Measurements from ENCODE around the gene MAD1L1.

MAD1L1 gene

DNA sequence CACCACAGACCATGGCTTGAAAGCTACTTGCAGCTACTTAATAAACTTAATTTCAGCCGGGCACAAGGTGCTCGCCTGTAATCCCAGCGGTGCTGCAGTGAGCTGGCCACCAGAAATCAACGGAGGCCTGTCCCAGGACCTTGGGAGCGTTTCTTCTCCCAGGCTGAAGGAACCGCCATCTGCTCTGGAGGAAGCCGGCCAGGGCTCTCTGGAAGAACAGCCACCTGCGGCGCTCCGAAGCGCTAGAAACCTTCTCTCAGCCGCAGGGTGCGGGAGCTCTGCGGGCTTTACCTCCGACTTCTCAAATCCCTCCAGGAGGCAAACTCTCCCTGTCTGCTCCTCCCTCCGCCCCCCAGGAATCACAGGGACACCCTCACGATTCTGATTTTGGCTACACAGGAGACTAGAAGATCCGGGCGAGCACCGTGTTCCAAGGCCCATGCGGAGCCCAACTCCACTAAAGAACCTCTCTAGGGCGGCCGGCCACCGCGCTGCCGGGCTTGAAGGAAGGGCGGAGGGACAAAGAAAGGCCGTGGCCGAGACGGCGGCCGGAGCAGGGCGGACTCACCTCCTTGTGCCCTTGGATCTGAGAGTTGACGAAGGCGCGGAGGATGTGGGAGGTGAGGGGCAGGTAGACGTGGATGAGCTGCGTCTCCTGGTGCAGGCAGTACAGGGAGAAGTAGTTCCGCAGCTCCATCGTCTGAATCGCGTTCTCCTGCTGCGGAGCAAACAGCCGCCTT lies 23.7 kb upstream of the MAD1L1 start:
- H3K27ac ChIP-seq: peak overlapping the region; percentile 6; the same call in 1 of the 2 replicates
- ChIA-PET POLR2A (ENCODE audit: low non-redundant PET) (interaction anchor here (0.6 kb wide), 1 partner anchor 13 kb away, joined by 3 read pairs; no protein-coding TSS in a partner anchor), CTCF (interaction anchor here (0.5 to 0.6 kb wide), 2 partner anchors 318 to 709 kb away, joined by 3 read pairs; no protein-coding TSS in a partner anchor)
- TF ChIP-seq, protein P1, sequence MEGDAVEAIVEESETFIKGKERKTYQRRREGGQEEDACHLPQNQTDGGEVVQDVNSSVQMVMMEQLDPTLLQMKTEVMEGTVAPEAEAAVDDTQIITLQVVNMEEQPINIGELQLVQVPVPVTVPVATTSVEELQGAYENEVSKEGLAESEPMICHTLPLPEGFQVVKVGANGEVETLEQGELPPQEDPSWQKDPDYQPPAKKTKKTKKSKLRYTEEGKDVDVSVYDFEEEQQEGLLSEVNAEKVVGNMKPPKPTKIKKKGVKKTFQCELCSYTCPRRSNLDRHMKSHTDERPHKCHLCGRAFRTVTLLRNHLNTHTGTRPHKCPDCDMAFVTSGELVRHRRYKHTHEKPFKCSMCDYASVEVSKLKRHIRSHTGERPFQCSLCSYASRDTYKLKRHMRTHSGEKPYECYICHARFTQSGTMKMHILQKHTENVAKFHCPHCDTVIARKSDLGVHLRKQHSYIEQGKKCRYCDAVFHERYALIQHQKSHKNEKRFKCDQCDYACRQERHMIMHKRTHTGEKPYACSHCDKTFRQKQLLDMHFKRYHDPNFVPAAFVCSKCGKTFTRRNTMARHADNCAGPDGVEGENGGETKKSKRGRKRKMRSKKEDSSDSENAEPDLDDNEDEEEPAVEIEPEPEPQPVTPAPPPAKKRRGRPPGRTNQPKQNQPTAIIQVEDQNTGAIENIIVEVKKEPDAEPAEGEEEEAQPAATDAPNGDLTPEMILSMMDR (conservative IDR thresholded peaks at IDR 0.05; ENCODE audit: low read depth): no peak
- no peak for DNase-seq (ENCODE audit: low spot score)

DNA sequence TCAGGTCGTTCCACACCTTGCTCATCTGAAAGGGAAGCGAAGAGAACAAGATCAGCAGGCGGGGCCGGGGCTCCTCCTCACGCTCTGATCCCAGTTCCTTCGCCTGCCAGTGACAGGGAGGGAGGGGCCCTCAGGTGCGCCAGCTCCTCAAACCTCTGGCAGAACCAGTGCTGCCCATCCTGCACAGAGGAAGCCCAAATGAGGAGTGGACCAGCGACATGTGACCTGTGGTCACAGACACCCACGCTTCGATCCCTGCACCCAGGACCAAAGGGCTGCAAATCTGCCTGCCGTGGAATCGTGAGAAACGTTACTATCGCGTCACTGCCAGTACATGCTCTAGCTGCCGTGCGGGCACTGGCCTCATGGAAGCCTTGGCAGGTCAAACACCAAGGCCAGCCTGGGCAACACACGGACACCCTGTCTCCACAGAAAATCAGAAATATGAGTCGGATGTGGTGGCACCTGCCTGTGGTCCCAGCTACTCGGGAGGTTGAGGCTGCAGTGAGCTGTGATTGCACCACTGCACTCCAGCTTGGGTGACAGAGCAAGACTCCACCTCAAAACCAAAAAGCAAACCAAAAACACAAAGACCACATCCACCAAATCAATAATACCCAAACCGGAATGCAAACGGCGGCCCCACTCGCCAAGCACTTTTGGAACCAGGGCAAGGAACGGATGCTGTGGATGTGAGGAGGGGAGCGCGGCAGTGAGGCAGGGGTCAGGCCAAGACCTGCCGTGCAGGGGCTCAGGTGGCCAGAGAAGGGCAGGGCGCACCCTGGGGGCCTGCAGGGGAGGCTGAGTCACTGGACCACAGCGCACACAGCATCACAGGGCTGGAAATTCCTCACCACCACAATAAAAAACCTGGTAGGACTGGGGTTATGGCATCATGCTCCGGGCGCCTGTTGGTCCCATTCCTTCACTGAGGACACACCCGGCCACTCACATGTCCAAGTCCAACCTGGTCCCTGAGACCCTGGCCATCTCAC lies 22.7 kb upstream of the MAD1L1 start:
- ChIA-PET POLR2A (ENCODE audit: low non-redundant PET) (no interaction called here), CTCF (interaction anchor here (0.6 kb wide), 1 partner anchor 66 kb away, joined by 3 read pairs; no protein-coding TSS in a partner anchor)
- peak overlapping the region; percentile 6; the same call in 1 of the 2 replicates for H3K27ac ChIP-seq
- TF ChIP-seq, protein P1 (conservative IDR thresholded peaks at IDR 0.05; ENCODE audit: low read depth): no peak
- DNase-seq (ENCODE audit: low spot score): no peak

DNA sequence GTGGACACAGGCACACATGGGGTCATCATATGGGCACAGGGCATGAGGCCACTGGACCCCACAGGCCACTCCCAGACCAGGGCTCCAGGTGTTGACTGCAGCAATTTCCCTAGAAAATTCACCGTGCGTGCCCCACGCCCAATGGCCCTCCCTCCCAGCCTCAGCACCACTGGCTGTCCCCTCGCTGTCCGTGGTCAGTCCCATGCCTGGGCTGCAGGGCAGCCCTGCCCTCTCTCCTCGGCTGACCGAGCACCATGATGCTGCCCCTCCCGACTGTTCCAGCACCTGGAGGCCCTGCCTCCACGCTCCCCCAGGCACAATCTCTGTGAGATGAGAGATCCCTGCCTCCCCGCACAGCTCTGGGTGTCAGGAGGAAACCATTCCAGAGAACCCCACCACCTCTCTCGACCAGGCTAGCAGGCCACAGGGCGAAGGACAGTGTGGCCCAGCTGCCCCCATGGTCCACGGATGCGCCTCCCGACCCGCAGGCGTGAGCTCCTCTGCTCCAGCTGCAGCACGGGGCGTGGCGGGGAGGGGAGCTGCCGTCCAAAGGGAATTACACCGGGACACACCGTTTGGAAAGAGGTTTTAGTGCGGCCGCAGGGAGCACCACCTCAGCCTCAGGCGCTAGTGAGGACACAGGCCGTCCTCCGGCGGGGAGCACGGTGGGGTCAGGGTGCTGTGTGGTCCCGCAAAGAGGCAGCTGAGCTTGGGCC lies 21.8 kb upstream of the MAD1L1 start:
- ChIA-PET CTCF (interaction anchor here (0.6 kb wide), 1 partner anchor 67 kb away, joined by 3 read pairs; no protein-coding TSS in a partner anchor), POLR2A (ENCODE audit: low non-redundant PET) (no interaction called here)
- TF ChIP-seq, protein P1 (conservative IDR thresholded peaks at IDR 0.05; ENCODE audit: low read depth): no peak
- peak overlapping the region; percentile 6; the same call in 1 of the 2 replicates for H3K27ac ChIP-seq
- DNase-seq (ENCODE audit: low spot score): no peak

DNA sequence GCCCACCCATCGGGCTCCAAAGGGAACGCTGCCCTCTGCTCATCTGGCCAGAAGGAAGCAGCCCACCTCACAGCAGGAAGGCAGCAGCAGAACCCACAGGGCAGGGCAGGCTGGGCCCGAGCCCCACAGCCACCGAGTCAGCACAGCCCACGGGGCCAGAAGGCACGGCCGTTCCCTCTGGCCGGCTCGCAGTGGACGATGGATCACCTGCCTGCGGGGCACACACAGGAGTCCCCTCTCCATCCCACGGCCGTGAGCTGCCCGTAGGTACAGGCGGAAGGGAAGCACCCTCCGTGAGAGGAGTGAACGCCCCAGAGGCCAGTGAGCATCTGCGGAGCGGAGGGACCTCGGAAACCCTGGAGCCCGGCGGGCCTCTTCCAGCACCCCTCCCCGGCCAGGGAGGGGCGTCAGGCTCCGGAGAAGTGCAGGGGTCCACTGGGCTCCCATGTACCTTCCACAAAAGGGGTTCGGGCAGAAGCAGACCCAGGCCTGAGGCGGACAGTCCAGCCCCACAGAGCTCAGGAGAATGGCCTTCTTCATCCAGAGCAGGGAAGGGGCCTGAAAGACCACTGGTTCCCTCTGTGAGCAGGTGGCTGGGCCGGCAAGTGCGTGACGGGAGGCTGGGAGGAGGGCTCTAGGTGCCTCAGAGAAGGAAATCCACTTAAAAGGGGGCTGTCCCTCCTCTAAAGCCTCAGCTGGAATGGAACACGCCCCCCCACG lies 20.9 kb upstream of the MAD1L1 start:
- ChIA-PET POLR2A (ENCODE audit: low non-redundant PET) (no interaction called here), CTCF (no interaction called here)
- TF ChIP-seq, protein P1 (conservative IDR thresholded peaks at IDR 0.05; ENCODE audit: low read depth): no peak
- no peak for DNase-seq (ENCODE audit: low spot score)
- no peak overlapping the region for H3K27ac ChIP-seq

DNA sequence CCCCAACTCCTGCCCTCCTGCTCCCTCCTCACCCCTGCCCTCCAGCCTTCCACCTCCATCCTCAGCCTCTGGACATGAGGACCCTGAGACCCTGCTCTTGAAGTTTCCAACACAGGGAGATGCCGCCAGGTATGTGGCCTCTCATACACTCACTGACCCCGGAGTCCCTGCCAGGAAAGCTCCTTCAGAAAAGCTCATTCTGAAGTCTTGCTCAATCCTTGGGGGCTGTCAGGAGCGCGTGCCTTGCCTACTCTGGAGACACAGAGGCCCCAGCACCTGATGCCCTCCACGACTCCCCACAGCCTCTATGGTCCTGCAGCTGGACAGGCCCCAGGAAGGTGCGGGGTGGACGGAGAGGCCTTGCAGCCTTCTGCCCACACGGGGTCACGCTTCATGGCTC lies 20.3 kb upstream of the MAD1L1 start:
- TF ChIP-seq, protein P1 (conservative IDR thresholded peaks at IDR 0.05; ENCODE audit: low read depth): no peak
- no peak for DNase-seq (ENCODE audit: low spot score)
- H3K27ac ChIP-seq: no peak overlapping the region
- CTCF ChIA-PET: no interaction called here
- POLR2A ChIA-PET (ENCODE audit: low non-redundant PET): no interaction called here

Measured in RWPE1 (cell line).